HepG2 (cell line): ENCODE measurements around the gene HDAC10. TPM values are rescaled to one million over a fixed set of nuclear protein-coding genes. Genes with fewer than 3 reads are reported as not detected.

Experiments used
- HES4 ChIP-seq: sonication (generic); formaldehyde crosslinking; IDR thresholded peaks from 2 replicates; pipeline ENCODE4 v1.9.0; 2021; ENCODE audit warnings: mild to moderate bottlenecking, missing genetic modification reagents, borderline replicate concordance
- MEIS2 ChIP-seq: sonication (generic); formaldehyde crosslinking; IDR thresholded peaks from 2 replicates; pipeline ENCODE4 v1.9.0; 2021; ENCODE audit warnings: mild to moderate bottlenecking, missing genetic modification reagents
- MIXL1 ChIP-seq: IDR thresholded peaks from 2 replicates; pipeline ENCODE4 v1.6.1; 2016
- MTF2 ChIP-seq: sonication (generic); formaldehyde crosslinking; IDR thresholded peaks from 2 replicates; pipeline ENCODE4 v1.5.0; 2020; ENCODE audit warnings: missing genetic modification reagents, borderline replicate concordance
- MZF1 ChIP-seq: sonication (generic); formaldehyde crosslinking; IDR thresholded peaks from 2 replicates; pipeline ENCODE4 v1.8.1; 2023; ENCODE audit warnings: mild to moderate bottlenecking, missing genetic modification reagents, borderline replicate concordance
- RBAK ChIP-seq: sonication (generic); formaldehyde crosslinking; IDR thresholded peaks from 2 replicates; pipeline ENCODE4 v1.5.1; 2020; ENCODE audit warnings: mild to moderate bottlenecking, missing genetic modification reagents
- RXRA ChIP-seq: sonication (generic); formaldehyde crosslinking; IDR thresholded peaks from 2 replicates; pipeline ENCODE4 v1.5.1; 2020; ENCODE audit warnings: missing genetic modification reagents
- SP1 ChIP-seq, 2 experiments: fragments of 450-650 bp in 1 of 2; sonication (generic) in 1 of 2; formaldehyde crosslinking in 1 of 2; IDR thresholded peaks; 2 replicates each; pipeline versions ENCODE4 v1.4.0 to v1.6.1; 2016 to 2020; ENCODE audit warnings: missing genetic modification reagents in 1 of 2
- TFAP4 ChIP-seq: sonication (generic); IDR thresholded peaks from 2 replicates; pipeline ENCODE4 v1.6.1; 2016; ENCODE audit warnings: low read depth, borderline replicate concordance
- ZBTB49 ChIP-seq: sonication (generic); formaldehyde crosslinking; IDR thresholded peaks from 2 replicates; pipeline ENCODE4 v1.4.0; 2020; ENCODE audit warnings: missing genetic modification reagents, borderline replicate concordance
- ZFYVE20 ChIP-seq: sonication (generic); formaldehyde crosslinking; IDR thresholded peaks from 2 replicates; pipeline ENCODE4 v1.8.0; 2023; ENCODE audit warnings: low read depth, mild to moderate bottlenecking, moderate library complexity, missing genetic modification reagents, borderline replicate concordance
- ZKSCAN8 ChIP-seq: IDR thresholded peaks from 2 replicates; pipeline ENCODE4 v1.6.1; 2016; ENCODE audit warnings: borderline replicate concordance, missing genetic modification reagents, missing compliant biosample characterization
- ZMYM2 ChIP-seq: sonication (generic); formaldehyde crosslinking; IDR thresholded peaks from 2 replicates; pipeline ENCODE4 v1.8.0; 2022; ENCODE audit warnings: mild to moderate bottlenecking, missing genetic modification reagents
- ZNF121 ChIP-seq: sonication (generic); formaldehyde crosslinking; IDR thresholded peaks from 2 replicates; pipeline ENCODE4 v1.5.0; 2020; ENCODE audit warnings: mild to moderate bottlenecking, missing genetic modification reagents
- ZNF292 ChIP-seq: sonication (generic); formaldehyde crosslinking; IDR thresholded peaks from 2 replicates; pipeline ENCODE4 v1.8.1; 2022; ENCODE audit warnings: mild to moderate bottlenecking, low read depth, missing genetic modification reagents, borderline replicate concordance
- ZNF343 ChIP-seq: sonication (generic); formaldehyde crosslinking; IDR thresholded peaks from 2 replicates; pipeline ENCODE4 v1.4.0; 2020; ENCODE audit warnings: mild to moderate bottlenecking, missing genetic modification reagents
- ZNF451 ChIP-seq: sonication (generic); formaldehyde crosslinking; IDR thresholded peaks from 2 replicates; pipeline ENCODE4 v1.5.0; 2020; ENCODE audit warnings: mild to moderate bottlenecking, missing genetic modification reagents
- ZNF513 ChIP-seq: sonication (generic); formaldehyde crosslinking; conservative IDR thresholded peaks from 2 replicates; pipeline ENCODE4 v1.5.0; 2020; ENCODE audit warnings: missing genetic modification reagents
- ZNF615 ChIP-seq: sonication (generic); formaldehyde crosslinking; IDR thresholded peaks from 2 replicates; pipeline ENCODE4 v1.5.0; 2020; ENCODE audit warnings: mild to moderate bottlenecking, missing genetic modification reagents, borderline replicate concordance
- ZNF766 ChIP-seq: sonication (generic); formaldehyde crosslinking; IDR thresholded peaks from 2 replicates; pipeline ENCODE4 v1.5.0; 2020; ENCODE audit warnings: missing genetic modification reagents, borderline replicate concordance
- ZNF782 ChIP-seq: sonication (generic); formaldehyde crosslinking; IDR thresholded peaks from 2 replicates; pipeline ENCODE4 v1.4.0; 2020; ENCODE audit warnings: missing genetic modification reagents, mild to moderate bottlenecking, borderline replicate concordance
- polyA plus RNA-seq, 8 experiments: library from polyadenylated mRNA; depleted of rRNA in 3 of 8; stranded (reverse) in 7 of 8; unstranded in 1 of 8; fragments of >200 nt; fragmentation: Illumina TruSeq in 4 of 8; extraction: Trizol in 4 of 8; gene quantifications; 2 replicates each; pipeline versions ENCODE4 v1.2.1 to v1.2.3, GENCODE V29; 2011 to 2016; ENCODE audit warnings: low read depth in 4 of 8, missing spikeins in 1 of 8, mixed read lengths in 1 of 8; ENCODE audit not compliant: insufficient read depth in 1 of 8
- total RNA-seq, 5 experiments: library from RNA; depleted of rRNA; stranded (reverse); fragments of >200 nt; fragmentation: Illumina TruSeq; extraction: Trizol; gene quantifications; 2 replicates each; pipeline ENCODE4 v1.2.3, GENCODE V29; 2016; ENCODE audit warnings: low read depth in 1 of 5
- TF ChIP-seq, protein P1 (sequence below): sonication (generic); formaldehyde crosslinking; IDR thresholded peaks from 2 replicates; pipeline ENCODE4 v1.5.1; 2020; ENCODE audit warnings: mild to moderate bottlenecking, missing genetic modification reagents, borderline replicate concordance

The HDAC10 gene
- total and polyA plus RNA-seq, 2 of the 13 experiments (the other 11 are each of a cell fraction or from before 2014, with no cell fraction given) = 13.9 to 14.9 TPM

- TF ChIP-seq TFAP4 (peak; percentile 91), ZNF451 (CRISPR knock-in tag) (peak; percentile 78; the same call in 1 of the 2 replicates), ZNF615 (CRISPR knock-in tag) (peak; percentile 88; the same call in 1 of the 2 replicates), ZNF513 (no peak), ZNF343 (CRISPR knock-in tag) (0 out of 2 replicates have a peak, but pooled peaks have one; percentile 68), ZNF121 (CRISPR knock-in tag) (peak; percentile 61), MTF2 (CRISPR knock-in tag) (0 out of 2 replicates have a peak, but pooled peaks have one; percentile 26), MEIS2 (CRISPR knock-in tag) (peak; percentile 78), ZNF782 (CRISPR knock-in tag) (peak; percentile 80; the same call in 1 of the 2 replicates), ZFYVE20 (0 out of 2 replicates have a peak, but pooled peaks have one; percentile 30), SP1 (IDR thresholded peaks at IDR 0.05) (no peak), SP1 (CRISPR knock-in tag; IDR thresholded peaks at IDR 0.05) (peak; percentile 4; the same call in 1 of the 2 replicates), MIXL1 (CRISPR knock-in tag) (peak; percentile 50; the same call in 1 of the 2 replicates), ZKSCAN8 (CRISPR knock-in tag) (peak; percentile 88), HES4 (no peak), MZF1 (no peak), RXRA (CRISPR knock-in tag) (peak; percentile 99), ZNF766 (CRISPR knock-in tag) (peak; percentile 35; the same call in 1 of the 2 replicates), ZNF292 (CRISPR knock-in tag) (peak; percentile 95), RBAK (CRISPR knock-in tag) (peak; percentile 74; the same call in 1 of the 2 replicates), ZBTB49 (CRISPR knock-in tag) (no peak), ZMYM2 (peak; percentile 47; the same call in 1 of the 2 replicates)
- TF ChIP-seq, protein P1, sequence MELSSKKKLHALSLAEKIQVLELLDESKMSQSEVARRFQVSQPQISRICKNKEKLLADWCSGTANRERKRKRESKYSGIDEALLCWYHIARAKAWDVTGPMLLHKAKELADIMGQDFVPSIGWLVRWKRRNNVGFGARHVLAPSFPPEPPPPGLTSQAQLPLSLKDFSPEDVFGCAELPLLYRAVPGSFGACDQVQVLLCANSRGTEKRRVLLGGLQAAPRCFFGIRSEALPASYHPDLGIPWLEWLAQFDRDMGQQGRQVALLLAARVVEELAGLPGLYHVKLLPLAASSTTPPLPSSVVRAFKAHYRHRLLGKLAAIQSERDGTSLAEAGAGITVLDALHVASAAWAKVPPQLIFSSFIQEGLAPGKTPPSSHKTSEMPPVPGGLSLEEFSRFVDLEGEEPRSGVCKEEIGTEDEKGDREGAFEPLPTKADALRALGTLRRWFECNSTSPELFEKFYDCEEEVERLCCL (CRISPR knock-in tag) = no peak
These were observed 42.6 kb upstream of the HDAC10 start (continued) for GRCh38 chr22:50293441-50294318.
